Thyroid gland (tissue), 4 donors: ENCODE measurements around the gene LPAR1.

Source experiments
- CTCF ChIP-seq, 6 experiments: fragments of 200-600 bp in 3 of 6; fragments of 450-650 bp in 3 of 6; sonication (generic) in 3 of 6; IDR thresholded peaks; one replicate each; pipeline ENCODE4 v1.5.1; 2016 to 2019; ENCODE audit warnings: antibody characterized with exemption in 6 of 6, mild to moderate bottlenecking in 2 of 6, inconsistent platforms in 1 of 6, moderate library complexity in 1 of 6
- POLR2A ChIP-seq, 2 donors: fragments of 450-650 bp; IDR thresholded peaks; one replicate each; pipeline ENCODE4 v1.6.1; 2017; ENCODE audit warnings: antibody characterized with exemption in 2 of 2, mild to moderate bottlenecking in 2 of 2, moderate library complexity in 1 of 2

- TF ChIP-seq CTCF (IDR thresholded peaks at IDR 0.05) = no peak
- TF ChIP-seq POLR2A (IDR thresholded peaks at IDR 0.05) = no peak
Measured at GRCh38 chr9:110911659-110912418, 126.4 kb downstream of the LPAR1 start.
